OCI-LY3 (cell line): ENCODE measurements around the gene ANKRD63.

Source experiments
- H2AFZ ChIP-seq: fragments of 200-600, 300-600 bp; shearing (Covaris generic); 2 replicates; pipeline ENCODE4 v1.6.0; 2014; ENCODE audit warnings: antibody characterized with exemption, low read depth, low read length
- H3K27ac ChIP-seq: fragments of 200-600, 300-600 bp; sonication (generic); 2 replicates; pipeline ENCODE4 v1.5.1; 2014; ENCODE audit warnings: mild to moderate bottlenecking, low read length, moderate library complexity, mixed read lengths
- H3K27me3 ChIP-seq: fragments of 200-600, 300-600 bp; sonication (generic); 2 replicates; pipeline ENCODE4 v1.6.1; 2014; ENCODE audit warnings: low read depth, low read length, mixed read lengths
- H3K36me3 ChIP-seq: fragments of 200-600, 300-600 bp; sonication (generic); replicated peaks from 2 replicates; pipeline ENCODE3; 2014; ENCODE audit warnings: low read depth, low read length, mixed read lengths
- H3K4me1 ChIP-seq: fragments of 300-600, 200-600 bp; sonication (generic); 2 replicates; pipeline ENCODE4 v1.6.1; 2014; ENCODE audit warnings: low read length, mixed read lengths
- H3K4me2 ChIP-seq: fragments of 200-600, 300-600 bp; sonication (generic); 2 replicates; pipeline ENCODE4 v1.6.1; 2014; ENCODE audit warnings: low read length, mixed read lengths
- H3K4me3 ChIP-seq: fragments of 300-600, 200-600 bp; sonication (generic); 2 replicates; pipeline ENCODE4 v1.5.1; 2014; ENCODE audit warnings: antibody characterized with exemption, mild to moderate bottlenecking, low read length, moderate library complexity
- H3K79me2 ChIP-seq: fragments of 300-600, 200-600 bp; shearing (Covaris generic); 2 replicates; pipeline ENCODE4 v1.6.1; 2014; ENCODE audit warnings: mild to moderate bottlenecking, low read length, mixed read lengths
- H3K9ac ChIP-seq: fragments of 300-600, 200-600 bp; shearing (Covaris generic); 2 replicates; pipeline ENCODE4 v1.6.0; 2014; ENCODE audit warnings: mild to moderate bottlenecking, low read length, moderate library complexity
- H3K9me3 ChIP-seq: fragments of 200-600, 300-600 bp; shearing (Covaris generic); 2 replicates; pipeline ENCODE4 v1.6.1; 2014; ENCODE audit warnings: low read length, mixed read lengths; ENCODE audit not compliant: insufficient read depth
- H4K20me1 ChIP-seq: fragments of 200-600, 300-600 bp; sonication (generic); 2 replicates; pipeline ENCODE4 v1.6.1; 2016; ENCODE audit warnings: low read length, mixed read lengths; ENCODE audit not compliant: insufficient read depth
- EZH2phosphoT487 ChIP-seq: fragments of 200-600 bp; shearing (Covaris generic); IDR thresholded peaks from 2 replicates; pipeline ENCODE4 v1.6.1; 2018; ENCODE audit warnings: antibody characterized with exemption, mixed run types, low read depth
- TF ChIP-seq, protein P1 (sequence below): fragments of 200-600, 300-600 bp; sonication (generic); IDR thresholded peaks from 2 replicates; pipeline ENCODE4 v1.5.1; 2014; ENCODE audit warnings: antibody characterized with exemption, low read length, low read depth

The ANKRD63 gene

DNA sequence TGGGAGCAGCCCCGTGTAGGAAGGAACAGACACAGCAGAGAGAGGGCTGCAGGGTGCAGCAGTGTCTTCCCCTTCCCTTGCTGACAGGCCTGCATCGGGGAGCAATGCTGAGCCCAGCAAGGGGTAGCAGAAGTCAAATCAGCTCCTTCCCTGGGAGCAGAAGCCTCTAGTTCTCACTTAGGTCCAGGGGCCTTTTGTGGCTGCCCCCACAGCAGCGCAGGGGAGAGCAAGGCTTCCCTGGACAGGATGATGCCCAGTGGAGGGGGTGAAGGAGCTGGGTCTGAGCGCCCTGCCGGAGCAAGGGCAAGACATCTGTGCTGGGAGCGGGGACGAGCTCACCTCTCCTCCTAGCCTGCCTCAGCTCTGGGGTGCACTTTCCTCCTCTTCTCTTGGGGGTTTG is 24.0 kb upstream of the ANKRD63 start:
- H3K27ac ChIP-seq, result no peak overlapping the region

DNA sequence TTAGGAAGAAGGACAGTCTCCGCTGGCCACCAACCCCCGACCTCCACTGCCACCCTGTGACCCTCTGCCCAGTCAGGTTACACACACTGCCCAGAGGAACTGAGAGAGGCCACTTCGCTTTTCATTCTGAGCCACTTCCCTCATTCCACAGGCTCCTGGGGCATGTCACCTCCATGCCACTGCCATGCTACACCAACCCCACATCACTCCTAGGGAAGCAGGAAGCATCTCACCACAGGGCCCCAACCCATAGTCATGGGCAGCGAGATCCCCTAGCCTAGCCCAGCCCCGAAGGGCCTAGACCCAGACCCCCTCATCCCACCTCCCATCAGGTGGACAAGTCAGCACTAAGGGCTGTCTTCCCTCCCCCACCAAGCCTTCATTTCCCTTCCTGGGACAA is 23.5 kb upstream of the ANKRD63 start:
- Histone ChIP-seq H3K4me2 (peak overlapping the region; percentile 99), H3K9ac (0 out of 2 replicates have a peak overlapping the region, but pooled peaks have one; percentile 48), H3K4me3 (peak overlapping the region; percentile 88), H3K9me3 (no peaks in the 10 kb centered on the region), H3K79me2 (no peaks in the 10 kb centered on the region), H3K4me1 (peaks cover 39% of the 10 kb centered on the region), H2AFZ (no peak overlapping the region), H3K27me3 (peaks cover 3% of the 10 kb centered on the region; the same call in 1 of the 2 replicates), H3K36me3 (no peaks in the 10 kb centered on the region), H3K27ac (no peak overlapping the region), H4K20me1 (no peaks in the 10 kb centered on the region)
- TF ChIP-seq, protein P1, sequence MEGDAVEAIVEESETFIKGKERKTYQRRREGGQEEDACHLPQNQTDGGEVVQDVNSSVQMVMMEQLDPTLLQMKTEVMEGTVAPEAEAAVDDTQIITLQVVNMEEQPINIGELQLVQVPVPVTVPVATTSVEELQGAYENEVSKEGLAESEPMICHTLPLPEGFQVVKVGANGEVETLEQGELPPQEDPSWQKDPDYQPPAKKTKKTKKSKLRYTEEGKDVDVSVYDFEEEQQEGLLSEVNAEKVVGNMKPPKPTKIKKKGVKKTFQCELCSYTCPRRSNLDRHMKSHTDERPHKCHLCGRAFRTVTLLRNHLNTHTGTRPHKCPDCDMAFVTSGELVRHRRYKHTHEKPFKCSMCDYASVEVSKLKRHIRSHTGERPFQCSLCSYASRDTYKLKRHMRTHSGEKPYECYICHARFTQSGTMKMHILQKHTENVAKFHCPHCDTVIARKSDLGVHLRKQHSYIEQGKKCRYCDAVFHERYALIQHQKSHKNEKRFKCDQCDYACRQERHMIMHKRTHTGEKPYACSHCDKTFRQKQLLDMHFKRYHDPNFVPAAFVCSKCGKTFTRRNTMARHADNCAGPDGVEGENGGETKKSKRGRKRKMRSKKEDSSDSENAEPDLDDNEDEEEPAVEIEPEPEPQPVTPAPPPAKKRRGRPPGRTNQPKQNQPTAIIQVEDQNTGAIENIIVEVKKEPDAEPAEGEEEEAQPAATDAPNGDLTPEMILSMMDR, result no peak
- no peak for TF ChIP-seq EZH2phosphoT487

More for the DNA sequence above, 24.0 kb upstream of the ANKRD63 start:
- H3K4me3 ChIP-seq, result peak overlapping the region; percentile 88
- H3K27me3 ChIP-seq, result peaks cover 7% of the 10 kb centered on the region
- H3K4me1 ChIP-seq, result peaks cover 39% of the 10 kb centered on the region
- no peak overlapping the region for H2AFZ ChIP-seq
- H4K20me1 ChIP-seq, result no peaks in the 10 kb centered on the region
- H3K36me3 ChIP-seq, result no peaks in the 10 kb centered on the region
- no peaks in the 10 kb centered on the region for H3K79me2 ChIP-seq
- TF ChIP-seq EZH2phosphoT487, result no peak
- TF ChIP-seq, protein P1, result no peak
- no peaks in the 10 kb centered on the region for H3K9me3 ChIP-seq
- peak overlapping the region; percentile 99 for H3K4me2 ChIP-seq
- H3K9ac ChIP-seq, result peak overlapping the region; percentile 48; the same call in 1 of the 2 replicates

DNA sequence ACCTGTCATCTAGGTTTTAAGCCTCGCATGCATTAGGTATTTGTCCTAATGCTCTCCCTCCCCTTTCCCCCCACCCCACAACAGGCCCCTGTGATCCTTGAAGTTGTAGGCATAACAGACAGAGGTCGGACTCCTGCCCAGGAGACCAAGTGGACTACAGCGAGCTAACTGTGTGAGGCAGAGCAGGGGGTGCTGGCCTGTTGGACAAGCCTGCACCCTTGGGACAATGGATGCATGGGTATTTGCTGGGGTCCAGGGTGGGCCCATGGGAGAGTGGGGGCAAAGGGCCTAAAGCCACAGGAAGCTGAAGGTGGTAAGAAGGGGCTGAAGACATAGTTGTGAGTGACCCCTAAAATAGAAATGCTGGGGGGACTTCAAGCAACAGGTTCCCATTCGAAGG is 22.4 kb upstream of the ANKRD63 start:
- H3K9me3 ChIP-seq, result no peaks in the 10 kb centered on the region; the same call in 1 of the 2 replicates
- H3K4me3 ChIP-seq, result no peak overlapping the region
- no peak overlapping the region for H3K27ac ChIP-seq
- 0 out of 2 replicates have a peak, but pooled peaks cover under 1% of the 10 kb centered on the region for H3K27me3 ChIP-seq
- peaks cover 8% of the 10 kb centered on the region for H3K36me3 ChIP-seq
- no peaks in the 10 kb centered on the region for H3K79me2 ChIP-seq
- TF ChIP-seq, protein P1, result no peak
- TF ChIP-seq EZH2phosphoT487, result no peak
- H3K4me2 ChIP-seq, result no peak overlapping the region
- H4K20me1 ChIP-seq, result no peaks in the 10 kb centered on the region
- H3K4me1 ChIP-seq, result peaks cover 39% of the 10 kb centered on the region
- no peak overlapping the region for H2AFZ ChIP-seq
- no peak overlapping the region for H3K9ac ChIP-seq

DNA sequence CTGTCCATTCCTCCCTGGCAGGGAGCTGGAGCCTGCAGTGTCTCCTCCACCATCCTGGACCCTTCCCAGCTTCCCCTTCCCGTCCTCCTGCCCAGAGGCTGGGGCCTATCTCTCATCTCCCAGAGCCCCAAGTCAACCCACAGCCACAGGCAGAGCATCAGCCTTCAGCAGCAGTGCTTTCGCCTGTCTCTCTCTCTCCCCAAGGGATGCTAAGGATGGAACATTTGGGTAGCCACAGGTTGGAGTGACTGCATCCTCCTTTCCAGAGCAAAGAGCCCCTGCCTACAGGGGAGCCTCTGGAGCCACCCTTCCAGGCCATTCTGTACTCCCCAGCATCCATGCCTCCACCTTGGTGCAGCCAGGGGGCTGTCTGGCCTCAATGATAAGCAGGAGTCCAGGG is 20.7 kb upstream of the ANKRD63 start:
- H3K9me3 ChIP-seq, result no peaks in the 10 kb centered on the region; the same call in 1 of the 2 replicates
- H3K9ac ChIP-seq, result no peak overlapping the region
- TF ChIP-seq, protein P1, result no peak
- TF ChIP-seq EZH2phosphoT487, result no peak
- H2AFZ ChIP-seq, result no peak overlapping the region
- no peaks in the 10 kb centered on the region for H4K20me1 ChIP-seq
- H3K4me1 ChIP-seq, result peaks cover 25% of the 10 kb centered on the region
- H3K79me2 ChIP-seq, result no peaks in the 10 kb centered on the region
- H3K4me2 ChIP-seq, result no peak overlapping the region
- no peak overlapping the region for H3K4me3 ChIP-seq
- H3K27ac ChIP-seq, result no peak overlapping the region
- H3K36me3 ChIP-seq, result peaks cover 12% of the 10 kb centered on the region
- H3K27me3 ChIP-seq, result no peaks in the 10 kb centered on the region
